DMS 273 (cell line): ENCODE data around the gene P4HA2.
"Not testable (repeated sequence)": the region's sequence is repeated elsewhere in the genome, so short reads cannot be mapped to it uniquely, and the experiment has no call there.

Experiments
- DNase-seq: peaks from one replicate; lab custom pipeline; 2025; ENCODE audit not compliant: unreplicated experiment; lab: John Stamatoyannopoulos, UW

Gene P4HA2

DNA sequence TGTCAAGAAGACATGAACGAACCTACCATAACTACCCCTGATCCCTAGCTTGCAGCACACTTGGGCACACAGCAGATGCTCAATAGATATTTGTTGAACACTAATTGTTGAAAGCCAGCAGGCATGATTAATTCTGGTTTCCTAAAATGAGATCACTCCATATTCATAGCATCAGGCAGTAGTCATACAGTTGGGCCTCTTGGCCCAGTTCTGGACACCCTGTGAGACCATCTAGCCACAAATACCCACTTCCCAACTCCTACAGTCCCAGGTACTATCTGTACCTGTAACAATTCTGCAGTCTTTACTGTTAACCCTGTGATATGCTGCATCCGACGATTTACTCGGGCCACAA lies 24.2 kb downstream of the P4HA2 start:
- peak; percentile 59 for DNase-seq

DNA sequence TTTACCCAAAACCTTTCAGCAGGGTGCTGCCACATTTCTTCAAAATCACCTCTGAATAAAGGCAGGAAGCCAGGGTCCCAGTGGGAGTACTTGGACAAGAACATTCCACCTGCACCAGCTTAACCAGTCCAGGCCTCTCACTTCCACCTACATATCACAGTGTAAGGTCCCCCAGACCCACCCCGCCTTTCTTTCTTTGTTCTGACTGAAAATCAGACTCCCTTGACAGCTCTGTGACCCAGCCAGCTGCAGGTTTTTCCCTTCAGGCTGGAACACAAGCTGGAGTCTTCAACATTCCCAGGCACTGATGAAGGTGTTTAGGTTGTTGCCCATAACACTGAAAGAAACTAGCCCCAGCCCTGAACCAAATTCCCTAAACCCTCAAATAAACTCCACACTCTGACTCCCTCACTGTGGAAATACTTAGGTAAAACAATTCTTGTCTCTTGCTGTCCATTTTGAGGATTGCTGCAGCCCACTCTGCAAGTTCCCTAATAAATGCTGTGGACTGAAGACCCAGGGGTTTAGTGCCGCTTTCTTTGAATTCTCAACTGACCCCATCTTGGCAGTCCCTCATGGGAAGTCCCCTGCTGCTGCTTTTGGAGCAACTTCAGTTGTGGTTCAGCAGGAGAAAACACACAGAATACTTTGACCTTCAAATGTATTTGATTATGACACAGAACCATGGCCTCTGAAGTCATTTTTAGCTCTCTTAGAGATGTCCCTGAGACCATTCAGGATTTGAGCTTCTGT lies 24.8 kb downstream of the P4HA2 start:
- no peak for DNase-seq

GRCh38 chr5:132199116-132199680 lies 28.5 kb downstream of the P4HA2 start:
- no peak for DNase-seq

DNA sequence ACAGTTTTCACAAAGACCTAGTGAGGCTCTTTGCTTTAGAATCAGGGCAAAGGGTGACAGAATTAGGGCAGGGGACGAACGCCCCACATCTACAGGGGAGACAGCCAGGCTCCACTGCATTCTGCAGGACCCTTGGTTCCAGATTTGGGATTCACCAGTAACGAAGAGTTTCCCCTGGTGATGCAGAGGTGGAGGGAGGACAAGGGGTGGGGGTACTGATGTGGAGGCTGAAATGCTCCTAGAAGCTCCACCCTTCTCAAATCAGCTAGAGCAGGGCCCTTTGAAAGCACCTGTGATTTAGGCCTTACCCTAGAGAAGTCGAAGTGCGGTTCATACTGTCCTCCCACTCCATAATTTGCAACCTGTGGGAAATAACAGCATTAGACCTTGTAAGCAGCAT lies 29.1 kb downstream of the P4HA2 start:
- no peak for DNase-seq

DNA sequence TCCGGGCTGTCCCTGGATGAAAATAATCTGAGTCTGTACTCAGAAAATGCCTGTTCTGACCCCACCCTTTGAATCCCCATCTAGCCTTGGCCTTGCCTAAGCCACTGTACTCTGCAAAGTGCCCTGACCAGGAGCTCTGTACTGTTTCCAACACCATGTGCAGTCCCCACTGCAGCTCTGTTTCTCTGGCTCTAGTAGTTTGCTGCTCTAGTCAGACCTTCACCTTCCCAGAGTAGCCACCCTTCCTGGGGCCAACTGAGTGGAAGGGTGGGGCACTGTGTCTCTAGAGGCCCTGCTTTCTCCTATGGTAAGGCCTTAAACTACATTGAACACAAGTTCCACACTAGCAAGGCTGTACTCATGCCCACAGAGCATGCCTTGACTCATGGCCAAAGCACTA lies 31.9 kb downstream of the P4HA2 start:
- DNase-seq: no peak

DNA sequence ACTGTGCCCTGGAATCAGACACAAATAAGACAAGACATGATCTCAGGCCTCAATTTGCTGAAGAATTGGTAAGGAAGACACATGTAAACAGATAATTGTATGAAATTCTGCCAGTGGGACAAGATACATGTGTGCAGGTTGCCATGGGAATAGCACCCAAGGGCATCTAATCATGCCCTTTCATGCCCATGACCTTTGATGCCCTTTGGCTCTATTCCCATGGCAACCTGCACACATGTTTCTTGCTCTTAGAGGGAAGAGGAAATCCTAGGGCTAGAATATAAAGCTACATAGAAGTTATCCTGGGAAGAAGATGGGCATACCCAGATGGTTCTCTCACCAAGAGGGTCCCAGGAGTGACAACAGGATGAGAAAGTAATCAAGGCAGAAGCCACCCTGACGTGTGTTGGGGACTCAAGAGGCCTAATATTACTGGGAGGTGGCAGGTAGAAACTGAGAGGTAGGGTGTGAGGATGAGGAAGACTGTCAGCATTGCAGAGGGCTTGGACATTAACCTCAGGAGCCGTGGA lies 34.4 kb downstream of the P4HA2 start:
- no peak for DNase-seq

GRCh38 chr5:132190161-132190817 lies 37.4 kb downstream of the P4HA2 start:
- peak; percentile 87 for DNase-seq

DNA sequence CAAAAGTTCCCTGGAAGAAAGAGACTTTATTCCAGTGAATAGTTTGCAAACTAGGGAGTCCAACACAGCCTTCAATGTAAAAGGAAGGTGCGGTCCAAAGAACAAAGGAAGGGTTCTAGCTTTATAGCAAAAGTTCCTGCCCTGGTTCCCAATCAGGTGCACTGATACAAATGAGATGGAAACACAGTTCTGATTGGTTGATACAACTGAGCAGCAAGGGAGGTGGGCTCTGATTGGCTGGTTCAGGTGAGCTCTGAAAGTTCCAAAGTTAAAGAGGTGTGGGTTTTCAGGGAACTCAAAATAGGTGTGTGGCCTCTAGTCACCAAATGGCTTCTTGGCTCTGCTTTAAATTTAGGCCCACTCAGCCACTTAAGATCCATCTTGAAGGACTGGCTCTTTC lies 43.1 kb downstream of the P4HA2 start:
- peak; percentile 47 for DNase-seq

DNA sequence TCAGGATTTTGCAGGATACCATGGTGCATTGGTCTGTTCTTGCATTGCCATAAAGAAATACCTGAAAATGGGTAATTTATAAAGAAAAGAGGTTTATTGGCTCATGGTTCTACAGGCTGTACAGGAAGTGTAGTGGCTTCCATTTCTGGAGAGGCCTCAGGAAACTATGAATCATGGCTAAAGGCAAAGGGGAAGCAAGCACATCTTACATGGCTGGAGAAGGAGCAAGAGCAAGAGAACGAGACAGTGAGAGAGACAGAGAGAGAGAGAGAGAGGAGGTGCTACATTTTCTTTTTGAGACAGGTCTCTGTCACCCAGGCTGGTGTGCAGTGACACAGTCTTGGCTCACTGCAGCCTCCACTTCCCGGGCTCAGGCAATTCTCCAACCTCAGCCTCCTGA lies 43.9 kb downstream of the P4HA2 start:
- no peak for DNase-seq

- no peak for DNase-seq
These were observed 45.2 kb downstream of the P4HA2 start for GRCh38 chr5:132182359-132183040.

- no peak for DNase-seq
These were observed 46.5 kb downstream of the P4HA2 start for GRCh38 chr5:132181011-132181629.

DNA sequence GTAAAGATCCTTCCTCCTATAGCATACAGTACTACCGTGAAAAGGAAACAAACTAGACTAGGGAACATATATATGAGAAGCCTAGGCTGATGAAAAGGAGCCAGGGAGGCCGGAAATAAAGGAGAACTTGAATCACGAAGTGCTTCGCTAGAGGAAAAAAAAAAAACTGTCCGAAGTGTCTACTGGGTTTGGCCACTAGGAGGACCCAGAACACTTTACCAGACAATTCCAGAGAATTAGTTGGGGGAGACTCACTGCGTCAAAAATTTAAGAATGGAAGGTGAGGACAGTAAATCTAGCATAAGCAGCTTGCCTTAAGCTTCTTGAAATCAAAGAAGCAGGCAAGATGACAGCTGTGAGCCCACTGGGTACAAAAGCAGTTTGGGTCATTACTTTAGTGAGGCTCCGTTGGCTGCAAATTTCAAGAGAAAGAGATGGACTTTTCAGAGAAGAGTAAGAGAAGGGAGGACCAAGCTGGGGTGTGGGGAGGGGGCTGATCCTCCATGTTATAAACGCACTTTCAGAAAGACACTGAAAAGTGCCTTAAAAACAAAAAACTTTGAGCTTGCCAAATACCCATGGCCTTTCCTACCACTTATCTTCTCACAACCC lies 47.4 kb downstream of the P4HA2 start:
- DNase-seq: peak; percentile 83

- no peak for DNase-seq
These were observed 48.2 kb downstream of the P4HA2 start for GRCh38 chr5:132179405-132179804.

- no peak for DNase-seq
These were observed 49.9 kb downstream of the P4HA2 start for GRCh38 chr5:132177691-132178149.

- peak; percentile 39 for DNase-seq
These were observed 50.7 kb downstream of the P4HA2 start for GRCh38 chr5:132176987-132177386.

- DNase-seq: no peak
These were observed 51.1 kb downstream of the P4HA2 start for GRCh38 chr5:132176521-132176945.

DNA sequence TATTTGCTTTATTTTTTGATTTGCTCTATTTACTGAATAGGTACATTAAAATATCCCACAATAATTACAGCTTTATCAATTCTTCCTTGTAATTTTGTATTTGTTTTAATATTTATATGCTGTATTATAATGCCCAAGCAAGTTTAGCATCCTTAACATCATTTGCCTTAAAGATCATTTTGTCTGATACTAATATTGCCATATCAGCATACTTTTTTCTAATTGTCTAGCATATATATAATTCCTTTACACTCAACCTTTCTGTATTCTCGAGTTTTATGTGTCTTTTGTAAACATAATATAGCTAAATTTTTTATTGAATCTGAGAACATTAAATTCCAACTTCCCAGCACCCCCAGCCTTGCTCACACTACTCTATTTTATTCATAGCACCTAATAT lies 64.7 kb downstream of the P4HA2 start:
- DNase-seq: no peak

DNA sequence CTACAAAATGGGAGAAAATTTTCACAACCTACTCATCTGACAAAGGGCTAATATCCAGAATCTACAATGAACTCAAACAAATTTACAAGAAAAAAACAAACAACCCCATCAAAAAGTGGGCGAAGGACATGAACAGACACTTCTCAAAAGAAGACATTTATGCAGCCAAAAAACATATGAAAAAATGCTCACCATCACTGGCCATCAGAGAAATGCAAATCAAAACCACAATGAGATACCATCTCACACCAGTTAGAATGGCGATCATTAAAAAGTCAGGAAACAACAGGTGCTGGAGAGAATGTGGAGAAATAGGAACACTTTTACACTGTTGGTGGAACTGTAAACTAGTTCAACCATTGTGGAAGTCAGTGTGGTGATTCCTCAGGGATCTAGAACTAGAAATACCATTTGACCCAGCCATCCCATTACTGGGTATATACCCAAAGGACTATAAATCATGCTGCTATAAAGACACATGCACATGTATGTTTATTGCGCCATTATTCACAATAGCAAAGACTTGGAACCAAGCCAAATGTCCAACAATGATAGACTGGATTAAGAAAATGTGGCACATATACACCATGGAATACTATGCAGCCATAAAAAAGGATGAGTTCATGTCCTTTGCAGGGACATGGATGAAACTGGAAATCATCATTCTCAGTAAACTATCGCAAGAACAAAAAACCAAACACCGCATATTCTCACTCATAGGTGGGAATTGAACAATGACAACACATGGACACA lies 65.9 kb downstream of the P4HA2 start:
- DNase-seq: not testable (repeated sequence)

DNA sequence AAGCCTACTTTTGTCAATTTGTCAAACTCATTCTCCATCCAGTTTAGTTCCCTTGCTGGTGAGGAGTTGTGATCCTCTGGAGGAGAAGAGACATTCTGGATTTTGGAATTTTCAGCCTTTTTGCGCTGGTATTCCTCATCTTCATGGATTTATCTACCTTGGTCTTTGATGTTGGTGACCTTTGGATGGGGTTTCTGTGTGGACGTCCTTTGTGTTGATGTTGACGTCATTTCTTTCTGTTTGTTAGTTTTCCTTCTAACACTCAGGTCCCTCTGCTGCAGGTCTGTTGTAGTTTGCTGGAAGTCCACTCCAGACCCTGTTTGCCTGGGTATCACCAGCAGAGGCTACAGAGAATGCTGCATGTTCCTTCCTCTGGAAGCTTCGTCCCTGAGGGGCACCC lies 71.2 kb downstream of the P4HA2 start:
- no peak for DNase-seq

DNA sequence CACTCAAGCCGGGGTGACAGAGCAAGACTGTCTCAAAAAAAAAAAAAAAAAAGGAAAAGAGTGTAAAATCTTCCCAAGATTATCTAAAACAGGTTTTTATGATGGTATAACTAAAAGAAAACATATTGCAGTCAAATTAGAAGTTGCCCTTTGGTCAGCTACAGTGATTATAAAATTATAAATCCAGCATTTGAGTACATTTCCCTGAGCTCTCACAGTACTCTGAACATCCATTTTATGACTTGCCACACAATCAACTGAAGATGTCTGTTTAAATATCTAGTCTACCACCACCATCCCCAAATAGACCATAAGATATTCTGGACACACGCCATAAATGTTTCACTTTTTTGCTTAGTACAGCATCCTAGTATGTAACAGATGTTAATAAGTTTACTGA lies 77.1 kb downstream of the P4HA2 start:
- DNase-seq: peak; percentile 7
